ENCODE measurements around the gene SLC35C1. TPM values are rescaled to one million over a fixed set of nuclear protein-coding genes. Genes with fewer than 3 reads are reported as not detected.

Gene SLC35C1
- total RNA-seq, 1 experiment from 2014 or later: 8.9 TPM

GRCh38 chr11:45856044-45856468, 51.1 kb downstream of the SLC35C1 start:
- no peak overlapping the region for H3K27ac ChIP-seq (ENCODE audit: insufficient read length, low read depth, low read length)

More at GRCh38 chr11:45856044-45856468, 51.1 kb downstream of the SLC35C1 start:
- no peak overlapping the region for H3K27ac Mint-ChIP-seq
- Histone ChIP-seq H2BK12ac (ENCODE audit: insufficient read length, low read depth, low read length) (no peak overlapping the region), H4K8ac (replicated peaks; ENCODE audit: insufficient read length, low read depth, low read length) (no peak overlapping the region), H3K79me2 (ENCODE audit: insufficient read depth, low read length) (no peaks in the 10 kb centered on the region; the same call in 1 of the 2 replicates), H3T11ph (ENCODE audit: low read length) (no peak overlapping the region), H2AK5ac (ENCODE audit: insufficient read length, low read length) (no peak overlapping the region), H2BK20ac (ENCODE audit: low read depth, low read length, poor library complexity, severe bottlenecking) (no peak overlapping the region), H3K23ac (ENCODE audit: insufficient read length, low read depth, low read length) (no peak overlapping the region), H3K27me3 (ENCODE audit: insufficient read depth, low read length) (no peaks in the 10 kb centered on the region), H3K9me3 (ENCODE audit: control insufficient read depth, low read depth, low read length) (no peaks in the 10 kb centered on the region), H2BK120ac (ENCODE audit: low read depth, low read length, poor library complexity, severe bottlenecking) (no peak overlapping the region), H4K5ac (ENCODE audit: insufficient read length, low read depth, low read length) (no peak overlapping the region), H3K79me1 (ENCODE audit: insufficient read depth, low read depth, low read length, poor library complexity, severe bottlenecking) (no peaks in the 10 kb centered on the region), H3K23me2 (ENCODE audit: insufficient read length, low read depth, low read length, poor library complexity, severe bottlenecking) (no peaks in the 10 kb centered on the region), H3K56ac (ENCODE audit: insufficient read length, low read depth, low read length) (no peak overlapping the region), H3K9ac (ENCODE audit: extremely low read depth, insufficient read length, low read length) (no peak overlapping the region), H4K20me1 (ENCODE audit: control insufficient read depth, insufficient read depth, insufficient read length) (no peaks in the 10 kb centered on the region), H2BK5ac (ENCODE audit: insufficient read length, low read length) (no peak overlapping the region), H2BK15ac (ENCODE audit: low read depth, low read length) (no peak overlapping the region; the same call in 1 of the 2 replicates), H3K18ac (ENCODE audit: insufficient read length, low read depth, low read length) (no peak overlapping the region), H2AFZ (ENCODE audit: low read length) (no peak overlapping the region), H3K4ac (ENCODE audit: low read depth, low read length) (no peak overlapping the region), H4K91ac (ENCODE audit: insufficient read length, low read depth, low read length) (no peak overlapping the region), H3K4me2 (ENCODE audit: insufficient read depth, insufficient read length, low read length) (no peak overlapping the region), H3K4me1 (ENCODE audit: insufficient read depth, low read length) (peaks cover 4% of the 10 kb centered on the region), H3K14ac (ENCODE audit: insufficient read depth, low read length) (no peak overlapping the region)
- no peak overlapping the region; a peak in 1 of 5 replicates for H3K4me3 Mint-ChIP-seq
- DNase-seq: no peak
- H3K27me3 Mint-ChIP-seq (ENCODE audit: low read depth): no peaks in the 10 kb centered on the region
- TF ChIP-seq CTCF (conservative IDR thresholded peaks at IDR 0.05): no peak
- peaks cover 42 to 64% of the 10 kb centered on the region in 2 experiments for H3K4me1 Mint-ChIP-seq
- WGBS (ENCODE audit: extremely low coverage, insufficient read length, low lambda C conversion rate): no CpG with 5 or more reads among the region's 6 CpGs
- no peaks in the 10 kb centered on the region for H3K9me3 Mint-ChIP-seq
- H3K36me3 Mint-ChIP-seq (ENCODE audit: insufficient read depth in 1 of 3, low read depth in 3 of 3): peaks cover 8 to 27% (median 23%) of the 10 kb centered on the region in 3 experiments; a peak in 6 of 7 replicates

Data from H9 (cell line).